ENCODE data around the gene SLC6A8. TPM values are rescaled to one million over a fixed set of nuclear protein-coding genes. Genes with fewer than 3 reads are reported as not detected.

The SLC6A8 gene
- total RNA-seq, 4 donors from 2014 or later: 26.1 to 74.1 (median 45.2) TPM

DNA sequence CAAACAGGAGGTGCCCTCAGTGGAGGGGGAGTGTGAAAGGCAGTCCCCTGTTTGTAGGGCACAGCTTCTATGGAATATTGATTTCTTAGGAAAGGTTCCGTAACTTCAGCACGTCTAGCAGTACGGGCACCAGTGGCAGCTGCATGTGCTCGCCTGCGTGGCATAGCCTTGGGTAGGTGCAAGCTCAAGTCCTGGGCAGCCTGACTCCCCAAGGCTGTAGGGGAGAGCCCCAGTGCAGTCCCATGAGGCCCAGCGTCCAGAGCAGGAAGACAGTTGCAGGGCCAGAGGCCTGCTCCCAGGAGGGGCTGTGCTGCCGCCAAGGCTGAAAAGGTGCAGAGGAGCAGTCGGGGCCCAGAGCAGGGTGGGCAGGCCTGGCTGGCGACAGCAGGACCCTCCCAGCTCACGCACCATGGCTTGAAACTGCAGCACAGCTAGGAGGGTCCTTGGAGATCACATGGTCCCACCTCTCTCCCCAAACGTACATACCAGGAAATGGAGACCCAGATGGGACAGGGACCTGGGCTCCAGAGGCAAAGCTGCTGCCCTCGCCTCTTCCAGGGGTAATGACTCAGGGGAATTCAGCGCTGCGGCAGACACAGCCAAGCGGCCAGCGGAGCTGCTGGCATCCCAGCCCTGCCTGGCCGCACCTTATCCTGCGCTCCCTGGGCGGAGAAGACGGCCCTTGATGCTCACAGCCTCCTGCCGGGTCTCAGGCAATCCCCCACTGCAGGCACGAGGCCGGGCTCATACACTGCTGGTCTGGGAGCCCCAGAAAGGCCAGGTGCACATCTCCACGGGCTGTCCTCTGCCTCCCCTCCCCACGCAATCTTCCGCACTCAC, 46.8 kb upstream of the SLC6A8 start:
- DNase-seq (ENCODE audit: low spot score in 2 of 2): no peak
- 59% methylated on average over 5 of the region's 26 CpGs for WGBS
- Histone ChIP-seq H3K27me3 (peaks cover 57% of the 10 kb centered on the region), H3K27ac (no peak overlapping the region), H3K36me3 (no peaks in the 10 kb centered on the region), H3K9me3 (no peaks in the 10 kb centered on the region), H3K4me3 (no peak overlapping the region), H3K4me1 (peaks cover 22% of the 10 kb centered on the region)
- TF ChIP-seq, protein P1, sequence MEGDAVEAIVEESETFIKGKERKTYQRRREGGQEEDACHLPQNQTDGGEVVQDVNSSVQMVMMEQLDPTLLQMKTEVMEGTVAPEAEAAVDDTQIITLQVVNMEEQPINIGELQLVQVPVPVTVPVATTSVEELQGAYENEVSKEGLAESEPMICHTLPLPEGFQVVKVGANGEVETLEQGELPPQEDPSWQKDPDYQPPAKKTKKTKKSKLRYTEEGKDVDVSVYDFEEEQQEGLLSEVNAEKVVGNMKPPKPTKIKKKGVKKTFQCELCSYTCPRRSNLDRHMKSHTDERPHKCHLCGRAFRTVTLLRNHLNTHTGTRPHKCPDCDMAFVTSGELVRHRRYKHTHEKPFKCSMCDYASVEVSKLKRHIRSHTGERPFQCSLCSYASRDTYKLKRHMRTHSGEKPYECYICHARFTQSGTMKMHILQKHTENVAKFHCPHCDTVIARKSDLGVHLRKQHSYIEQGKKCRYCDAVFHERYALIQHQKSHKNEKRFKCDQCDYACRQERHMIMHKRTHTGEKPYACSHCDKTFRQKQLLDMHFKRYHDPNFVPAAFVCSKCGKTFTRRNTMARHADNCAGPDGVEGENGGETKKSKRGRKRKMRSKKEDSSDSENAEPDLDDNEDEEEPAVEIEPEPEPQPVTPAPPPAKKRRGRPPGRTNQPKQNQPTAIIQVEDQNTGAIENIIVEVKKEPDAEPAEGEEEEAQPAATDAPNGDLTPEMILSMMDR (IDR thresholded peaks at IDR 0.05): no peak
- no peak for TF ChIP-seq POLR2A (IDR thresholded peaks at IDR 0.05)
- no peak for TF ChIP-seq EP300 (IDR thresholded peaks at IDR 0.05)
- no peak for TF ChIP-seq POLR2AphosphoS5 (IDR thresholded peaks at IDR 0.05)

DNA sequence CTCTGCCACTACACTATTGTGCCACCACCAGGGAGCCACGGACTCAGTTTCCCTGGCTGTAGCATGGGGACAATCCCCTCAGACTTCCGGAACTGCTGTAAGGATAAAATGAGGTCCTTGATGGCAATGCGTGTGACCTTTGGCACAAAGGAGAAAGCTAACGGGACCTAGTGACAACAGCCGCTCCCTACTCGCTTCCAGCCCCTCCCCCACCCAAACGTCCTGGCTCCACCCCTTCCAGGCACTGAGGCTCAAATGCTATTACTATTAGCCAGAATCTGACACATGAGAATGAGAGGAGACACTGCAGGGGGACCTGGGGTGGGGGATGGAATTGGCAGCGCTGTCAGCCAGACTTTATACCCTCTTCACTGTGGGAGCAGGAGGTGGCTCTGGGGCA, 46.1 kb upstream of the SLC6A8 start:
- Histone ChIP-seq H3K9me3 (no peaks in the 10 kb centered on the region), H3K4me3 (peak overlapping the region; percentile 34), H3K36me3 (no peaks in the 10 kb centered on the region), H3K27ac (no peak overlapping the region), H3K4me1 (peaks cover 22% of the 10 kb centered on the region), H3K27me3 (peaks cover 64% of the 10 kb centered on the region)
- WGBS: 29% methylated on average over 8 of the region's 8 CpGs
- TF ChIP-seq, protein P1 (IDR thresholded peaks at IDR 0.05): no peak
- no peak for TF ChIP-seq POLR2A (IDR thresholded peaks at IDR 0.05)
- no peak for TF ChIP-seq EP300 (IDR thresholded peaks at IDR 0.05)
- no peak for TF ChIP-seq POLR2AphosphoS5 (IDR thresholded peaks at IDR 0.05)
- DNase-seq (ENCODE audit: low spot score in 2 of 2): no peak

DNA sequence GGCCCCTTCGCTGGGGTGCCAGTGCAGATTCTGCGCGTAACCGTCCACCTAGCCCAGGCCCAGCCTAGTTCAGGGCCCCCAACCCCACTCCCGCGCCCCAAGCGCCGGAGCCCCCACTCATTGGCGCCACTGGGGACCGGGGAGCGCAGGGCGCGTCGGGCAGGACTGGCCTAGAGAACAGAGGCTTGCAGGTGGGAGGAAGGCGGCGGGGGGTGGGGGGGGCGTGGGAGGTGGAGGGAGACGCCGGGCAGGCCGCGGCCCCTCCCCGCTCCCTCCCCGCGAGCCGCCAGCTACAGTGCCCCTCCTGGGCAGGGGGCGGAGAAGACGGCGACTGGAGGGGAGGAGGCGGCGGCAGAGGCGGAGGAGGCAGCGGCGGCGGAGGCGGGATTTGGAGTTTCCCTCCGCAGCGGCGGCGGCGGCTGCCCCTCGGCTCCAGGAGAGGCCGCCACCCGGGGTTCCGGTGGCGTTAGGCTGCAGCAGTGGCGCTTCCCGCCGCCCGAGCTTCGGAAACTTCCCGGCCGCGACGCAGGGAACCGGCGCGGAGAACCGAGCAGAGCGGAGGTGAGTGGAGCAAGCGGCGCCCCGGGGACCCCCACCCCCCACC, 45.6 kb upstream of the SLC6A8 start:
- Histone ChIP-seq H3K4me1 (peaks cover 26% of the 10 kb centered on the region), H3K4me3 (peak overlapping the region; percentile 34), H3K9me3 (no peaks in the 10 kb centered on the region), H3K27me3 (peaks cover 69% of the 10 kb centered on the region), H3K27ac (no peak overlapping the region), H3K36me3 (no peaks in the 10 kb centered on the region)
- no peak for DNase-seq (ENCODE audit: low spot score in 2 of 2)
- WGBS: 20% methylated on average over 1 of the region's 62 CpGs
- TF ChIP-seq, protein P1 (IDR thresholded peaks at IDR 0.05): no peak
- TF ChIP-seq POLR2AphosphoS5 (IDR thresholded peaks at IDR 0.05) (no peak), EP300 (IDR thresholded peaks at IDR 0.05) (no peak), POLR2A (IDR thresholded peaks at IDR 0.05) (no peak)

DNA sequence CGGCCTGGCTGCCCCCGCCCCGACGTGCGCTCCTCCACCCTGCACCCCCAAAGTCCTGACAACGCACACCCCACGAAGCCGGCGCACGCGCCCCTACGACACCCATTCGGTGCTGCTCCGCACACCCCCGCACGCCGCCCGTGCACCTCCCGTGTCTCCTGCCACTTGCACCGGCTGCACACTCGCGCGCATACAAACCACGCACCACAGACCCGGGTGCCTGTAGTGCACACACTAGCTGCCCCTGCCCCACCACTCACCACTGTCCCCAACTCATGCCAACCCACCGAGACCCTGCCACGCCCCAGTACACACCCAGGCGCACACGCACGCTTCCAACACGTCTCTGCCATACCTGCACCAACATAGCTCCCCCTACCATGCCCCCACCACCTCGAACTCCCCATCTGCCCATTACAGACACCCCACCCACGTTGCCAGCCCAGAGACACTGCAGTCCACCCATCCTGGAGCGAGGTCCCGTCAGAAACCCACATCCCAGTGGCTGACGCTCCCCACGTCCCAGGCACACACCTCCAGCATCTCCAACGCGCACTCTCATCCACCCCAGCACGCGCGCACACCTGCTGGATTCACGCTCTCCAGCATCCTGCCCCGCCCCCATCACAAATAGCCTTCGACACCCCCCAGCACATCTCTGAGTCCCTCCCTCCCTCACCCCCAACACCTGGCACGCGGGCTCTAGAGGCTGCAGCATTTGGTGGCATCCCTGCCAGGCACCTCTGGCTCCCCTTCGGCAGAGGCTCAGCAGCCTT, 44.9 kb upstream of the SLC6A8 start:
- no peak for DNase-seq (ENCODE audit: low spot score in 2 of 2)

More for the DNA sequence above, 44.9 kb upstream of the SLC6A8 start:
- Histone ChIP-seq H3K9me3 (no peaks in the 10 kb centered on the region), H3K27me3 (peaks cover 76% of the 10 kb centered on the region), H3K36me3 (no peaks in the 10 kb centered on the region), H3K4me3 (peak overlapping the region; percentile 34), H3K4me1 (peaks cover 33% of the 10 kb centered on the region), H3K27ac (no peak overlapping the region)
- TF ChIP-seq POLR2A (IDR thresholded peaks at IDR 0.05) (no peak), EP300 (IDR thresholded peaks at IDR 0.05) (no peak), POLR2AphosphoS5 (IDR thresholded peaks at IDR 0.05) (no peak)
- TF ChIP-seq, protein P1 (IDR thresholded peaks at IDR 0.05): no peak
- 39% methylated on average over 23 of the region's 48 CpGs for WGBS
